ENCODE measurements around the gene RAET1L.
"Not testable (repeated sequence)": the region's sequence is repeated elsewhere in the genome, so short reads cannot be mapped to it uniquely, and the experiment has no call there.

The RAET1L gene

GRCh38 chr6:149979293-149979692, 46.0 kb downstream of the RAET1L start:
- no peak for TF ChIP-seq POLR2A (IDR thresholded peaks at IDR 0.05; ENCODE audit: low read length)
- TF ChIP-seq GATA1 (IDR thresholded peaks at IDR 0.05; ENCODE audit: low read depth, low read length), result no peak
- no peak for DNase-seq

- no peak for DNase-seq
Measured at GRCh38 chr6:149978610-149979009, 46.7 kb downstream of the RAET1L start.

GRCh38 chr6:149977221-149977620, 48.1 kb downstream of the RAET1L start:
- no peak for DNase-seq
- TF ChIP-seq GATA1 (IDR thresholded peaks at IDR 0.05; ENCODE audit: low read depth, low read length) (no peak), POLR2A (IDR thresholded peaks at IDR 0.05; ENCODE audit: low read length) (no peak)

More at GRCh38 chr6:149978610-149979009, 46.7 kb downstream of the RAET1L start:
- no peak for TF ChIP-seq POLR2A (IDR thresholded peaks at IDR 0.05; ENCODE audit: low read length)
- no peak for TF ChIP-seq GATA1 (IDR thresholded peaks at IDR 0.05; ENCODE audit: low read depth, low read length)

GRCh38 chr6:149975400-149975799, 49.9 kb downstream of the RAET1L start:
- TF ChIP-seq POLR2A (IDR thresholded peaks at IDR 0.05; ENCODE audit: low read length) (no peak), GATA1 (IDR thresholded peaks at IDR 0.05; ENCODE audit: low read depth, low read length) (no peak)
- DNase-seq, result no peak

GRCh38 chr6:149974825-149975224, 50.5 kb downstream of the RAET1L start:
- TF ChIP-seq GATA1 (IDR thresholded peaks at IDR 0.05; ENCODE audit: low read depth, low read length) (no peak), POLR2A (IDR thresholded peaks at IDR 0.05; ENCODE audit: low read length) (no peak)
- DNase-seq, result no peak

- not testable (repeated sequence) for DNase-seq
Measured at GRCh38 chr6:149974394-149974793, 50.9 kb downstream of the RAET1L start.

GRCh38 chr6:149969635-149970034, 55.7 kb downstream of the RAET1L start:
- TF ChIP-seq POLR2A (IDR thresholded peaks at IDR 0.05; ENCODE audit: low read length), result no peak
- TF ChIP-seq GATA1 (IDR thresholded peaks at IDR 0.05; ENCODE audit: low read depth, low read length), result no peak
- no peak for DNase-seq

- not testable (repeated sequence) for DNase-seq
Measured at GRCh38 chr6:149968909-149969308, 56.4 kb downstream of the RAET1L start.
